ENCODE data around the gene MEGF11.

DNA sequence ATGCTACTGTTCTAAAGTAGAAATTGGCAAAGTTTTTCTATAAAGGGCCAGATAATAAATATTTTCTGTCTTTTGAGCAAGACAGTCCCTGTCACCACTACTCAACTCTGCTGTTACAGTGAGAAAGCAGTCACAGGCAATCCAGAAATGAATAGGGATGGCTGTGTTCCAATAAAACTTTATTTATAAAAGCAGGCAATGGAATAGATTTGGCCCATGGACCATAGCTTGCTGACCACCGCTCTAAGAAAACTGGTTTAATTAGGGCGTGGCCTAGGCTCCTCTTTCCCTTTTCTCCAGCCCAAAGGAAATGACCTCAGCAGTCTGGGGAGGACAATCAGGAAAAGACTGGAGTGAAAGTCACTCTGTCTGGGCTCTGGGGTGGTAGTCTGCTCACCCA, 183.8 kb downstream of the MEGF11 start:
- TF ChIP-seq L3MBTL2 (conservative IDR thresholded peaks at IDR 0.05) (no peak), FOXA1 (IDR thresholded peaks at IDR 0.05) (no peak), TARDBP (IDR thresholded peaks at IDR 0.05) (no peak), SUZ12 (IDR thresholded peaks at IDR 0.05) (no peak), ARNT (IDR thresholded peaks at IDR 0.05) (no peak), HDGF (IDR thresholded peaks at IDR 0.05; ENCODE audit: borderline replicate concordance) (no peak), ELF4 (IDR thresholded peaks at IDR 0.05) (no peak), CTBP1 (IDR thresholded peaks at IDR 0.05; ENCODE audit: borderline replicate concordance) (no peak), FOXK2 (IDR thresholded peaks at IDR 0.05) (no peak), BHLHE40 (IDR thresholded peaks at IDR 0.05; ENCODE audit: borderline replicate concordance) (no peak), SP1 (IDR thresholded peaks at IDR 0.05) (no peak), ZNF384 (IDR thresholded peaks at IDR 0.05) (no peak), LEF1 (IDR thresholded peaks at IDR 0.05; ENCODE audit: borderline replicate concordance) (no peak)
- TF ChIP-seq, protein P1, sequence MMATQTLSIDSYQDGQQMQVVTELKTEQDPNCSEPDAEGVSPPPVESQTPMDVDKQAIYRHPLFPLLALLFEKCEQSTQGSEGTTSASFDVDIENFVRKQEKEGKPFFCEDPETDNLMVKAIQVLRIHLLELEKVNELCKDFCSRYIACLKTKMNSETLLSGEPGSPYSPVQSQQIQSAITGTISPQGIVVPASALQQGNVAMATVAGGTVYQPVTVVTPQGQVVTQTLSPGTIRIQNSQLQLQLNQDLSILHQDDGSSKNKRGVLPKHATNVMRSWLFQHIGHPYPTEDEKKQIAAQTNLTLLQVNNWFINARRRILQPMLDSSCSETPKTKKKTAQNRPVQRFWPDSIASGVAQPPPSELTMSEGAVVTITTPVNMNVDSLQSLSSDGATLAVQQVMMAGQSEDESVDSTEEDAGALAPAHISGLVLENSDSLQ (IDR thresholded peaks at IDR 0.05): no peak
